MCF 10A (cell line): ENCODE data around the gene FAM184B. TPM values are rescaled to one million over a fixed set of nuclear protein-coding genes. Genes with fewer than 3 reads are reported as not detected.
A peak's percentile ranks its signal among the peaks of the same experiment; 100 is the strongest.

Experiments
- BruUV-seq: library from RNA; stranded (reverse); fragments of 400-500 nt; replicated peaks from 2 replicates; lab custom pipeline; 2021; lab: Mats Ljungman, UMichigan
- CTCF ChIA-PET: fragments of 300-600 bp; sonication (Branson Sonifier 250); formaldehyde crosslinking; extraction: SDS; loops from one replicate; lab custom pipeline; 2021; ENCODE audit warnings: antibody characterized with exemption, inconsistent platforms; lab: Yijun Ruan, JAX
- POLR2A ChIA-PET: fragments of 300-600, 350-650 bp; sonication (Branson Sonifier 250); formaldehyde crosslinking; extraction: SDS; loops from one replicate; lab custom pipeline; 2020; ENCODE audit warnings: antibody characterized with exemption, inconsistent platforms; lab: Yijun Ruan, JAX
- DNase-seq: peaks from one replicate; pipeline ENCODE4 v3.0.0-alpha.2; 2018; ENCODE audit not compliant: unreplicated experiment
- H3K27ac Mint-ChIP-seq: one replicate; pipeline ENCODE4 v1.8.0; 2022; ENCODE audit warnings: mild to moderate bottlenecking, low read depth, mixed read lengths; ENCODE audit not compliant: unreplicated experiment
- H3K27me3 Mint-ChIP-seq: one replicate; pipeline ENCODE4 v1.8.0; 2022; ENCODE audit warnings: mixed read lengths; ENCODE audit not compliant: insufficient read depth, unreplicated experiment
- H3K36me3 Mint-ChIP-seq: one replicate; pipeline ENCODE4 v1.8.0; 2022; ENCODE audit warnings: mild to moderate bottlenecking, moderate library complexity, mixed read lengths; ENCODE audit not compliant: insufficient read depth, unreplicated experiment
- H3K4me1 Mint-ChIP-seq: one replicate; pipeline ENCODE4 v1.8.0; 2022; ENCODE audit warnings: mixed read lengths; ENCODE audit not compliant: insufficient read depth, unreplicated experiment
- H3K4me3 Mint-ChIP-seq: one replicate; pipeline ENCODE4 v1.8.0; 2022; ENCODE audit warnings: mild to moderate bottlenecking, moderate library complexity, mixed read lengths; ENCODE audit not compliant: unreplicated experiment
- H3K9me3 Mint-ChIP-seq: one replicate; pipeline ENCODE4 v1.8.0; 2022; ENCODE audit warnings: mixed read lengths; ENCODE audit not compliant: unreplicated experiment
- intact Hi-C: fragments of 100-400 bp; cut with micrococcal nuclease; formaldehyde crosslinking; loops from 2 replicates; pipeline ENCODE4 v1.14.1; 2022
- total RNA-seq: library from RNA; stranded (reverse); gene quantifications from 2 replicates; pipeline ENCODE4 v1.2.3, GENCODE V29; 2022
- TF ChIP-seq, protein P1 (sequence below): fragments of 200-600 bp; IDR thresholded peaks from one replicate; pipeline ENCODE4 v1.8.0; 2022; ENCODE audit warnings: antibody characterized with exemption, mild to moderate bottlenecking; ENCODE audit not compliant: unreplicated experiment

Gene FAM184B
- total RNA-seq, 1 experiment from 2014 or later: not detected

DNA sequence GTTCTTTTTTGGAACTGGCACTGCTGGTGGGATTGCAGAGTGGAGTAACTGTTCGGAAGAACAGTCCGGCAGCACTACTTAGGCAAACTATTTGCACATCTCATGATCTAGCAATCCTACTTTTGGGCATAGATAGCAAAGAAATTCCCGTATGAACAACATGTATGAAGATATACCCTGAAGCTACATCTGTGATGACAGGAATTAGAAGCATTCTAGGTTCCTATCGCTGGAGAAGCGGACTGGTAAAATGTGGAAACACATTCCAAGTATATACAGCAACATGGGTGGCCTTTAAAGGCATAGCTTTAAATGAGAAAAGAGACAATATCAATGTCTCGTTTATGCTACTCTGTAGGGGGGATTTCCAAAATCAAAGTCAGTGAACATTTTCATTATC, 26.0 kb upstream of the FAM184B start:
- intact Hi-C loops: loop anchor here (1.0 to 5.0 kb wide), 2 partner anchors 170 to 258 kb away; no protein-coding TSS in a partner anchor
- ChIA-PET POLR2A (interaction anchor here (0.5 to 8.0 kb wide), 11 partner anchors 10 to 296 kb away, joined by 3 to 59 read pairs (median 4); partner anchors contain the start of genes LAP3, MED28 and QDPR), CTCF (interaction anchor here (0.7 to 6.1 kb wide), 9 partner anchors 9 to 810 kb away, joined by 3 to 50 read pairs (median 3); no protein-coding TSS in a partner anchor)
- peak; percentile 18 for DNase-seq
- Mint-ChIP-seq H3K4me3 (peak overlapping the region; percentile 89), H3K9me3 (no peaks in the 10 kb centered on the region), H3K27me3 (no peaks in the 10 kb centered on the region), H3K27ac (peak overlapping the region; percentile 98), H3K4me1 (peaks cover 38% of the 10 kb centered on the region), H3K36me3 (peaks cover 40% of the 10 kb centered on the region)
- BruUV-seq: no TSS peak
- TF ChIP-seq, protein P1, sequence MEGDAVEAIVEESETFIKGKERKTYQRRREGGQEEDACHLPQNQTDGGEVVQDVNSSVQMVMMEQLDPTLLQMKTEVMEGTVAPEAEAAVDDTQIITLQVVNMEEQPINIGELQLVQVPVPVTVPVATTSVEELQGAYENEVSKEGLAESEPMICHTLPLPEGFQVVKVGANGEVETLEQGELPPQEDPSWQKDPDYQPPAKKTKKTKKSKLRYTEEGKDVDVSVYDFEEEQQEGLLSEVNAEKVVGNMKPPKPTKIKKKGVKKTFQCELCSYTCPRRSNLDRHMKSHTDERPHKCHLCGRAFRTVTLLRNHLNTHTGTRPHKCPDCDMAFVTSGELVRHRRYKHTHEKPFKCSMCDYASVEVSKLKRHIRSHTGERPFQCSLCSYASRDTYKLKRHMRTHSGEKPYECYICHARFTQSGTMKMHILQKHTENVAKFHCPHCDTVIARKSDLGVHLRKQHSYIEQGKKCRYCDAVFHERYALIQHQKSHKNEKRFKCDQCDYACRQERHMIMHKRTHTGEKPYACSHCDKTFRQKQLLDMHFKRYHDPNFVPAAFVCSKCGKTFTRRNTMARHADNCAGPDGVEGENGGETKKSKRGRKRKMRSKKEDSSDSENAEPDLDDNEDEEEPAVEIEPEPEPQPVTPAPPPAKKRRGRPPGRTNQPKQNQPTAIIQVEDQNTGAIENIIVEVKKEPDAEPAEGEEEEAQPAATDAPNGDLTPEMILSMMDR: no peak

DNA sequence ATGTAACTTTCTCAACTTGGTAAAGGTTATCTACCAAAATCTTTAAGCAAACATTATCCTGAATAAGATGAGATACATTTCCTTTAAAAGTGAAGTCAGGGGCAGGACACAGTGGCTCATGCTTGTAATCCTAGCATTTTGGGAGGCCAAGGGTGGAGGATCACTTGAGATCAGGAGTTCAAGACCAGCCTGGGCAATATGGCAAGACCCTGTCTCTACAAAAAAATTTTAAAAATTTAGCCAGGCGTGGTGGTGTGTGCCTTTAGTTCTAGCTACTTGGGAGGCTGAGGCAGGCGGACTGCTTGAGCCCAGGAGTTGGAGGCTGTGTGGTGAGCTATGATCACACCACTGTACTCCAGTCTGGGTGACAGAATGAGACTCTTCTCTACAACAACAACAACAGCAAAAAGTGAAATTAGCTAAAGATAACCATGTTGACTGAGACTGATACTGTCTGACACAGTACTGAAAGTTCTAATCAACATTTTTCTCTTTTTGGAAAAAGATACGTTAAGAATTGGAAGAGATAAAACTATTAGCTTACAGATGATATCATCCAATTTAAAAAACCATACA, 24.2 kb upstream of the FAM184B start:
- Mint-ChIP-seq H3K4me1 (peaks cover 32% of the 10 kb centered on the region), H3K4me3 (no peak overlapping the region), H3K27ac (peak overlapping the region; percentile 98), H3K27me3 (no peaks in the 10 kb centered on the region), H3K9me3 (no peaks in the 10 kb centered on the region), H3K36me3 (peaks cover 51% of the 10 kb centered on the region)
- TF ChIP-seq, protein P1: no peak
- POLR2A ChIA-PET: interaction anchor here (0.7 to 8.0 kb wide), 6 partner anchors 8 to 562 kb away, joined by 3 to 59 read pairs (median 18); partner anchors contain the start of genes LAP3 and MED28
- intact Hi-C loops: loop anchor here (5.0 kb wide), 1 partner anchor 168 kb away; no protein-coding TSS in a partner anchor
- no TSS peak for BruUV-seq
- CTCF ChIA-PET: interaction anchor here (1.3 to 6.1 kb wide), 5 partner anchors 10 to 257 kb away, joined by 4 to 50 read pairs (median 7); partner anchors contain the start of gene MED28
- DNase-seq: no peak

DNA sequence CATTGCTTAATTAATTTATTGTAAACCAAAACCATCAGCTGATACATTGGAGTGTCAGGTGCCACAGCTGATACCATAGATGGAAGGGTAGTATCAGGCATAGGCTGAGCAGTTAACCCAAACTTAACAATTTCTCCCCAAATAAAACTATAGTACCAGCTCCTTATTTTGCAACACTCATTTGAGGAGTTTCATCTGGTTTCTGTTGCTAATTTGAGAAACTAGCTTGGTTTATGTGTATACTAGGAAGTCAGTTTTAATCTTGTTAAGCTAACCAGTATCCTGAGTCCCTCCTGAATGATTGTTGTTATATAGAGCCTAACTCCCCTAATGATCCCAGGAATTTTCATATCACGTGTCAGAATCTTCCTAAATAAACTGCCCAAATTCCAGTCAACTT, 16.4 kb upstream of the FAM184B start:
- Mint-ChIP-seq H3K4me3 (no peak overlapping the region), H3K36me3 (peaks cover 54% of the 10 kb centered on the region), H3K9me3 (no peaks in the 10 kb centered on the region), H3K27ac (no peak overlapping the region), H3K27me3 (no peaks in the 10 kb centered on the region), H3K4me1 (peaks cover 6% of the 10 kb centered on the region)
- ChIA-PET CTCF (interaction anchor here (0.7 to 2.2 kb wide), 5 partner anchors 12 to 769 kb away, joined by 3 to 8 read pairs (median 4); no protein-coding TSS in a partner anchor), POLR2A (interaction anchor here (1.0 to 5.2 kb wide), 2 partner anchors 10 to 14 kb away, joined by 3 to 36 read pairs; partner anchors contain the start of genes DCAF16 and NCAPG)
- TF ChIP-seq, protein P1: no peak
- BruUV-seq: no TSS peak
- intact Hi-C loops: no loop called here
- no peak for DNase-seq

DNA sequence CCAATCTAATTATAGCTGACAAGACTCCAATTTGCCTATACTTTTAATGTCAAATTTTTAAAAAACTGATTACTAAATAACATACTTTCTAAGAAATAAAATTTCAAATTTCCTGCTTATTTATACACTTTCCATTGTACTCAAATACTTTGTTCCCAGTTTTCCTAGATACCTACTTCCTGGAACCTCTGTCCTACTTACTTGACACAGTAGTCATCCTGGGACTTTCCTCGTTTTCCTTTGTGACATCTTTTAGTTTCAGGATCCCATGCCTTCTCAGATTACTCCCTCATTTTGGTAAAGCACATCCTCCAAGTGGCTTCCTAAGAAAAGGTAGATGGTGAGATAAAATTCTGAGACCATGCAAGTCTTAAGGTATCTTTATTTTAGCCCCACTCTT, 13.3 kb upstream of the FAM184B start:
- no peaks in the 10 kb centered on the region for H3K27me3 Mint-ChIP-seq
- intact Hi-C loops: no loop called here
- H3K4me1 Mint-ChIP-seq: no peaks in the 10 kb centered on the region
- BruUV-seq: no TSS peak
- TF ChIP-seq, protein P1: no peak
- no peak overlapping the region for H3K4me3 Mint-ChIP-seq
- peaks cover 52% of the 10 kb centered on the region for H3K36me3 Mint-ChIP-seq
- no peak overlapping the region for H3K27ac Mint-ChIP-seq
- no peaks in the 10 kb centered on the region for H3K9me3 Mint-ChIP-seq
- ChIA-PET POLR2A (interaction anchor here (0.5 to 5.2 kb wide), 2 partner anchors 13 to 26 kb away, joined by 3 to 36 read pairs; partner anchors contain the start of genes DCAF16 and NCAPG), CTCF (interaction anchor here (2.0 kb wide), 1 partner anchor 11 kb away, joined by 5 read pairs; no protein-coding TSS in a partner anchor)
- no peak for DNase-seq
